Measurements from ENCODE around the gene CCDC142.
"Not testable (repeated sequence)": the region's sequence is repeated elsewhere in the genome, so short reads cannot be mapped to it uniquely, and the experiment has no call there.

Gene CCDC142

GRCh38 chr2:74471332-74472065, 11.3 kb downstream of the CCDC142 start:
- no peak for DNase-seq (ENCODE audit: low read depth, low spot score)

GRCh38 chr2:74470742-74471141, 12.1 kb downstream of the CCDC142 start:
- not testable (repeated sequence) for DNase-seq (ENCODE audit: low read depth, low spot score)

GRCh38 chr2:74464406-74464805, 18.4 kb downstream of the CCDC142 start:
- no peak for DNase-seq (ENCODE audit: low read depth, low spot score)

- no peak for DNase-seq (ENCODE audit: low read depth, low spot score)
Measured at GRCh38 chr2:74462786-74463105, 20.1 kb downstream of the CCDC142 start.

- DNase-seq (ENCODE audit: low read depth, low spot score), result no peak
Measured at GRCh38 chr2:74462054-74462785, 20.6 kb downstream of the CCDC142 start.

- DNase-seq (ENCODE audit: low read depth, low spot score), result no peak
Measured at GRCh38 chr2:74461187-74462053, 21.4 kb downstream of the CCDC142 start.

GRCh38 chr2:74460187-74460586, 22.6 kb downstream of the CCDC142 start:
- DNase-seq (ENCODE audit: low read depth, low spot score), result not testable (repeated sequence)

- DNase-seq (ENCODE audit: low read depth, low spot score), result not testable (repeated sequence)
Measured at GRCh38 chr2:74459503-74460118, 23.2 kb downstream of the CCDC142 start.

- DNase-seq (ENCODE audit: low read depth, low spot score), result no peak
Measured at GRCh38 chr2:74458938-74459363, 23.8 kb downstream of the CCDC142 start.

GRCh38 chr2:74458132-74458937, 24.5 kb downstream of the CCDC142 start, which contains the start of gene WBP1:
WBP1 (plus strand) TSS chr2:74458438; CDS start chr2:74458603, 165 bp downstream.
- DNase-seq (ENCODE audit: low read depth, low spot score), result peak; percentile 99

- peak; percentile 61 for DNase-seq (ENCODE audit: low read depth, low spot score)
Measured at GRCh38 chr2:74457549-74458131, 25.2 kb downstream of the CCDC142 start.

- no peak for DNase-seq (ENCODE audit: low read depth, low spot score)
Measured at GRCh38 chr2:74457129-74457548, 25.7 kb downstream of the CCDC142 start.

GRCh38 chr2:74454654-74455511, 27.9 kb downstream of the CCDC142 start, which contains the start of gene INO80B:
INO80B (plus strand) TSS chr2:74455087; CDS start chr2:74455117, 30 bp downstream.
- DNase-seq (ENCODE audit: low read depth, low spot score), result peak; percentile 95

GRCh38 chr2:74450570-74451190, 32.1 kb downstream of the CCDC142 start:
- no peak for DNase-seq (ENCODE audit: low read depth, low spot score)

- no peak for DNase-seq (ENCODE audit: low read depth, low spot score)
Measured at GRCh38 chr2:74448771-74449170, 34.0 kb downstream of the CCDC142 start.

- no peak for DNase-seq (ENCODE audit: low read depth, low spot score)
Measured at GRCh38 chr2:74447230-74447999, 35.4 kb downstream of the CCDC142 start.

GRCh38 chr2:74444498-74445318, 38.1 kb downstream of the CCDC142 start:
- DNase-seq (ENCODE audit: low read depth, low spot score), result no peak
